Measurements from ENCODE around the gene SLC41A2.

Gene SLC41A2

DNA sequence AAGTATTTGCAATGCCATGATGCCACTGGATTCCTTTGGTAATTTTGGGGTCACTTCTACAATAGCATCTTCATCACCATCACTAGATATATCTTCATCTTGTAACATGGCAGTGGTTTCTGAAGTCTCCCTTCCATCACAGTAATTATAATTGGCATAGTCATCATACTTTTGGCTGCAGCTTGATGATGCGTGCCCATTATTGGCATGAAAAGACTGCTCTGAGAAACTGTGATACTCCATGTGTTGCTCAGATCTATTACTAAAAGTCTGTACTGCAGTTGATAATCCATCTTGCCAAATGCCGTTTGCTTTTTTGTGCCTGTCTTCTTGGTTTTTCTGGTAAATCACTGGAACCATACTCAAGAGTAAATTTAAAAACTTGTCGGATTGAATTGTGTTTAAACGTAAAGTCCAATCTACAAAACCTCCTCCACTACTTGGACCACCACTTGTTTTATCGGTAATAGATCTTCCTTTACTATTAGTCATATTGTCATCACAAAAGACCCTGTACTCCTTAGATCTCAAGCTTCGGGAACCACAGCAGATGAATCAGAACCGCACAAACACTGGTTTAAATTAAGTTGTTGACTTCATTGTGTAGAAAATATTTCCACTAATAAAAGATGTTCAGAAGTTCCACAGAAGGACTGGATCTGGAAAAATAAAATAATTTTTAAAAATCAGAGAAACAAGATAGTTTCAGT, 29.9 kb downstream of the SLC41A2 start:
- no peak for DNase-seq

GRCh38 chr12:104925501-104925900, 32.6 kb downstream of the SLC41A2 start:
- DNase-seq: no peak

- DNase-seq: no peak
Measured at GRCh38 chr12:104921340-104921739, 36.8 kb downstream of the SLC41A2 start.

DNA sequence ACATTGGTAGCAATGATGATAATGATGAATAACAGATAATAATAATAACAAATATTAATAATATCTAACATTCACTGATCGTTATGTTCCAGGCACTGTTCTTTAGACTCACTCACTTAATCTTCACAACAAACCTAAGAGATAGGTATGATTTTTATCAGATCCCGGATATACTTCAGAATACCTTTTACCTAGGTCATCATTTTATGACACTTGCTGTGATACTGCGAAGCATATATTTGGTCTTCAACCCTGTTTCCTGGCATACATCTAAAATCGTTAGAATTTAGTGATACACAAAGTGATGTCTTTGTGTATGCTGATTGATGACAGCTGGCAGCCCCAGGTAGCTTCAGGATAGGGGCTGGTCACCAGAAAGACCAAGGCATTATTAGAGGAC, 46.1 kb downstream of the SLC41A2 start:
- no peak for DNase-seq

DNA sequence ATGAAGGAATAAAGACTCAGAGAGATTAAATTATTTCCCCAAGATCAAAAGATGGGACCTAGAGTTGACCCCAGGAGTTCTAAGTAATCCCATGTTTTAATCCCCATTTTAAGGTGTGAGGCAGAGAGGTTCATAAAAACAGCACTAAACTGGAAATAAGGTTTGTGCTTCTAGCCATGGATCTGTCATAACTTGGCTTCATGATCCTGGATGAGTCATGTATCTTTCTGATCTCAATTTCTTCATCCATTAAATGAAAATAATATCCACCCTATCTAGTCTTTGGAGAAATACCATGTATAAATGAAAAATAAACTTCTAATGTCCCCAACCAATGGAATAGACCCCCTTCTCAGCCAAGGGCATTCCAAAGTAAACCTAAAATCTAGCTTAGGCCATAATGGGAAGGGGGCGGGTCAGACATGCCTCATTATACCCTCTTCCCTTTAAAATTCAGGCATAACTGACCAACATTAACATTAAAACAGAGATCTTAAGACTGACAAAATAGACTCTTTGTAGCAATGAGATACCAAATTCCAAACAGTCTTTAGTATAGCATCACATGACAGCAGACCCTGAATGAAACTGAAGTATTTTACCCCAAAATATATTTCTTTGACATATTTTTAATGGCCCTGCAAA, 47.8 kb downstream of the SLC41A2 start:
- DNase-seq: no peak

- no peak for DNase-seq
Measured at GRCh38 chr12:104909761-104910160, 48.3 kb downstream of the SLC41A2 start.

Data from NCI-H2029 (cell line).